ENCODE data around the gene AFAP1L1. TPM values are rescaled to one million over a fixed set of nuclear protein-coding genes. Genes with fewer than 3 reads are reported as not detected.

Gene AFAP1L1
- polyA plus RNA-seq, 1 experiment, result 1.8 TPM

- Histone ChIP-seq H3K4me3 (ENCODE audit: low read depth, low read length) (no peak overlapping the region), H3K27me3 (ENCODE audit: control insufficient read depth, insufficient read depth, low read length) (no peaks in the 10 kb centered on the region), H3K27ac (ENCODE audit: low read depth, low read length) (no peak overlapping the region), H3K9me3 (ENCODE audit: control insufficient read depth, insufficient read depth, low read length) (no peaks in the 10 kb centered on the region; the same call in 1 of the 2 replicates)
- CTCF ChIA-PET, result no interaction called here
- POLR2A ChIA-PET, result no interaction called here
- DNase-seq (ENCODE audit: low read depth, low spot score), result no peak
- TF ChIP-seq CTCF (IDR thresholded peaks at IDR 0.05; ENCODE audit: low read depth, low read length), result no peak
These were observed 32.8 kb downstream of the AFAP1L1 start for GRCh38 chr5:149304195-149305078.

- Histone ChIP-seq H3K4me3 (ENCODE audit: low read depth, low read length) (no peak overlapping the region), H3K27ac (ENCODE audit: low read depth, low read length) (no peak overlapping the region), H3K27me3 (ENCODE audit: control insufficient read depth, insufficient read depth, low read length) (no peaks in the 10 kb centered on the region), H3K9me3 (ENCODE audit: control insufficient read depth, insufficient read depth, low read length) (no peaks in the 10 kb centered on the region)
- CTCF ChIA-PET, result interaction anchor here (0.6 to 1.7 kb wide), 3 partner anchors 9 to 256 kb away, joined by 3 to 16 read pairs (median 4); no protein-coding TSS in a partner anchor
- DNase-seq (ENCODE audit: low read depth, low spot score), result no peak
- no peak for TF ChIP-seq CTCF (IDR thresholded peaks at IDR 0.05; ENCODE audit: low read depth, low read length)
- POLR2A ChIA-PET, result no interaction called here
These were observed 37.7 kb downstream of the AFAP1L1 start for GRCh38 chr5:149309354-149309753.

- DNase-seq (ENCODE audit: low read depth, low spot score), result no peak
- CTCF ChIA-PET, result interaction anchor here (1.7 kb wide), 1 partner anchor 57 kb away, joined by 6 read pairs; no protein-coding TSS in a partner anchor
- H3K27ac ChIP-seq (ENCODE audit: low read depth, low read length), result no peak overlapping the region
- TF ChIP-seq CTCF (IDR thresholded peaks at IDR 0.05; ENCODE audit: low read depth, low read length), result no peak
- H3K27me3 ChIP-seq (ENCODE audit: control insufficient read depth, insufficient read depth, low read length), result no peaks in the 10 kb centered on the region
- H3K9me3 ChIP-seq (ENCODE audit: control insufficient read depth, insufficient read depth, low read length), result no peaks in the 10 kb centered on the region
- no peak overlapping the region for H3K4me3 ChIP-seq (ENCODE audit: low read depth, low read length)
- POLR2A ChIA-PET, result interaction anchor here (0.8 kb wide), 1 partner anchor 15 kb away, joined by 3 read pairs; no protein-coding TSS in a partner anchor
These were observed 38.8 kb downstream of the AFAP1L1 start for GRCh38 chr5:149310488-149310887.

- ChIA-PET CTCF (interaction anchor here (1.7 kb wide), 1 partner anchor 57 kb away, joined by 6 read pairs; no protein-coding TSS in a partner anchor), POLR2A (no interaction called here)
- no peaks in the 10 kb centered on the region for H3K27me3 ChIP-seq (ENCODE audit: control insufficient read depth, insufficient read depth, low read length)
- no peaks in the 10 kb centered on the region for H3K9me3 ChIP-seq (ENCODE audit: control insufficient read depth, insufficient read depth, low read length)
- TF ChIP-seq CTCF (IDR thresholded peaks at IDR 0.05; ENCODE audit: low read depth, low read length), result no peak
- H3K4me3 ChIP-seq (ENCODE audit: low read depth, low read length), result no peak overlapping the region
- no peak overlapping the region for H3K27ac ChIP-seq (ENCODE audit: low read depth, low read length)
- peak; percentile 41 for DNase-seq (ENCODE audit: low read depth, low spot score)
These were observed 39.4 kb downstream of the AFAP1L1 start for GRCh38 chr5:149310947-149311658.
